Esophagus muscularis mucosa (tissue), 4 donors: Measurements from ENCODE around the gene NEUROD1. TPM values are rescaled to one million over a fixed set of nuclear protein-coding genes. Genes with fewer than 3 reads are reported as not detected.

Source experiments
- DNase-seq: peaks from one replicate; pipeline ENCODE4 v3.0.0-alpha.2; 2017; ENCODE audit errors: extremely low spot score
- H3K27ac ChIP-seq, 4 donors: fragments of 200-600 bp; sonication (generic); replicated peaks in 1 of 4; 1 replicate in 3 of 4; 2 replicates in 1 of 4; pipeline ENCODE4 v1.5.1; 2016 to 2019; ENCODE audit warnings: mild to moderate bottlenecking in 1 of 4
- H3K27me3 ChIP-seq, 4 donors: fragments of 200-600 bp; sonication (generic); one replicate each; pipeline versions ENCODE4 v1.5.1 to v1.6.0; 2016 to 2019
- H3K36me3 ChIP-seq, 4 donors: fragments of 200-600 bp; sonication (generic); one replicate each; pipeline ENCODE4 v1.5.1; 2016 to 2019
- H3K4me1 ChIP-seq, 4 donors: fragments of 200-600 bp; sonication (generic); one replicate each; pipeline ENCODE4 v1.5.1; 2016 to 2019
- H3K4me3 ChIP-seq, 4 donors: fragments of 200-600 bp; sonication (generic); 1 replicate in 2 of 4; 2 replicates in 2 of 4; pipeline ENCODE4 v1.5.1; 2016 to 2019; ENCODE audit warnings: mild to moderate bottlenecking in 4 of 4, moderate library complexity in 1 of 4
- H3K9me3 ChIP-seq, 4 donors: fragments of 200-600 bp; sonication (generic); 1 replicate in 3 of 4; 2 replicates in 1 of 4; pipeline ENCODE4 v1.5.1; 2016 to 2019
- CTCF ChIP-seq, 3 experiments: fragments of 200-600 bp in 2 of 3; fragments of 450-650 bp in 1 of 3; sonication (generic) in 2 of 3; IDR thresholded peaks; one replicate each; pipeline ENCODE4 v1.5.1; 2017 to 2019; ENCODE audit warnings: antibody characterized with exemption in 3 of 3, mild to moderate bottlenecking in 2 of 3, moderate library complexity in 1 of 3
- EP300 ChIP-seq: sonication (generic); formaldehyde crosslinking; IDR thresholded peaks from one replicate; pipeline ENCODE4 v1.6.1; 2017; ENCODE audit warnings: antibody characterized with exemption
- POLR2A ChIP-seq: fragments of 450-650 bp; IDR thresholded peaks from one replicate; pipeline ENCODE4 v1.6.1; 2017; ENCODE audit warnings: antibody characterized with exemption, moderate library complexity, mild to moderate bottlenecking, low read depth
- POLR2AphosphoS5 ChIP-seq, 2 donors: sonication (generic); formaldehyde crosslinking; IDR thresholded peaks; one replicate each; pipeline ENCODE4 v1.6.1; 2017; ENCODE audit warnings: antibody characterized with exemption in 2 of 2
- WGBS: methylation state at CpG from one replicate; pipeline ENCODE4 v1.1.5; 2018; 5-methylcytosine and 5-hydroxymethylcytosine counted together
- intact Hi-C: fragments of 100-400 bp; cut with DNase I; formaldehyde crosslinking; loops from one replicate; pipeline ENCODE4 v1.15.1; 2023
- total RNA-seq, 4 donors: library from RNA; depleted of rRNA; stranded (reverse); fragments of >200 nt; gene quantifications; one replicate each; pipeline versions ENCODE4 v1.1.0 to v1.2.1, GENCODE V29; 2016

NEUROD1 gene
- total RNA-seq, 4 donors from 2014 or later, result not detected

GRCh38 chr2:181698223-181698622, 17.9 kb upstream of the NEUROD1 start:
- no peaks in the 10 kb centered on the region for H3K9me3 ChIP-seq
- H3K4me1 ChIP-seq, result no peaks in the 10 kb centered on the region
- H3K4me3 ChIP-seq, result no peak overlapping the region
- H3K36me3 ChIP-seq, result no peaks in the 10 kb centered on the region
- WGBS, result 89% methylated on average over 1 of the region's 1 CpG
- H3K27ac ChIP-seq, result no peak overlapping the region
- DNase-seq, result no peak
- H3K27me3 ChIP-seq, result no peaks in the 10 kb centered on the region
- intact Hi-C loops, result no loop called here
- TF ChIP-seq POLR2AphosphoS5 (IDR thresholded peaks at IDR 0.05) (no peak), EP300 (no peak), POLR2A (no peak), CTCF (IDR thresholded peaks at IDR 0.05) (no peak)

- 86% methylated on average over 1 of the region's 1 CpG for WGBS
- no peak for DNase-seq
- Histone ChIP-seq H3K4me1 (no peaks in the 10 kb centered on the region), H3K36me3 (no peaks in the 10 kb centered on the region), H3K9me3 (no peaks in the 10 kb centered on the region), H3K4me3 (no peak overlapping the region), H3K27ac (no peak overlapping the region), H3K27me3 (no peaks in the 10 kb centered on the region)
- intact Hi-C loops, result no loop called here
- TF ChIP-seq POLR2A (no peak), EP300 (no peak), CTCF (IDR thresholded peaks at IDR 0.05) (no peak), POLR2AphosphoS5 (IDR thresholded peaks at IDR 0.05) (no peak)
Observed at GRCh38 chr2:181697571-181697970, 17.3 kb upstream of the NEUROD1 start.

GRCh38 chr2:181697126-181697525, 16.8 kb upstream of the NEUROD1 start:
- H3K36me3 ChIP-seq, result no peaks in the 10 kb centered on the region
- no peaks in the 10 kb centered on the region for H3K9me3 ChIP-seq
- H3K27me3 ChIP-seq, result no peaks in the 10 kb centered on the region
- no peaks in the 10 kb centered on the region for H3K4me1 ChIP-seq
- H3K4me3 ChIP-seq, result no peak overlapping the region
- H3K27ac ChIP-seq, result no peak overlapping the region
- TF ChIP-seq EP300, result no peak
- no peak for TF ChIP-seq POLR2A
- no peak for TF ChIP-seq CTCF (IDR thresholded peaks at IDR 0.05)
- no peak for TF ChIP-seq POLR2AphosphoS5 (IDR thresholded peaks at IDR 0.05)
- intact Hi-C loops, result no loop called here
- DNase-seq, result no peak
- 92% methylated on average over 6 of the region's 6 CpGs for WGBS

GRCh38 chr2:181694271-181694670, 14.0 kb upstream of the NEUROD1 start:
- 92% methylated on average over 17 of the region's 17 CpGs for whole genome bisulfite sequencing
- no peak for DNase-seq

More at GRCh38 chr2:181694271-181694670, 14.0 kb upstream of the NEUROD1 start:
- H3K27ac ChIP-seq, result no peak overlapping the region
- intact Hi-C loops, result no loop called here
- no peaks in the 10 kb centered on the region for H3K36me3 ChIP-seq
- H3K9me3 ChIP-seq, result no peaks in the 10 kb centered on the region
- TF ChIP-seq EP300 (no peak), POLR2AphosphoS5 (IDR thresholded peaks at IDR 0.05) (no peak), CTCF (IDR thresholded peaks at IDR 0.05) (no peak), POLR2A (no peak)
- peaks cover 0 to 7% (median 0%) of the 10 kb centered on the region in 4 donors for H3K27me3 ChIP-seq
- no peak overlapping the region for H3K4me3 ChIP-seq
- H3K4me1 ChIP-seq, result no peaks in the 10 kb centered on the region
